DOHH2 (cell line): Measurements from ENCODE around the gene LGALS14.

Experiments
- EZH2phosphoT487 ChIP-seq: fragments of 200-600 bp; sonication (generic); IDR thresholded peaks from 2 replicates; pipeline ENCODE4 v1.6.1; 2017; ENCODE audit warnings: borderline replicate concordance, mild to moderate bottlenecking, antibody characterized with exemption, low read length, moderate library complexity, mixed read lengths
- TF ChIP-seq, protein P1 (sequence below): fragments of 200-600 bp; sonication (generic); IDR thresholded peaks from one replicate; pipeline ENCODE4 v1.5.1; 2014; ENCODE audit warnings: antibody characterized with exemption, mild to moderate bottlenecking, low read depth, low read length; ENCODE audit not compliant: poor library complexity, severe bottlenecking

DNA sequence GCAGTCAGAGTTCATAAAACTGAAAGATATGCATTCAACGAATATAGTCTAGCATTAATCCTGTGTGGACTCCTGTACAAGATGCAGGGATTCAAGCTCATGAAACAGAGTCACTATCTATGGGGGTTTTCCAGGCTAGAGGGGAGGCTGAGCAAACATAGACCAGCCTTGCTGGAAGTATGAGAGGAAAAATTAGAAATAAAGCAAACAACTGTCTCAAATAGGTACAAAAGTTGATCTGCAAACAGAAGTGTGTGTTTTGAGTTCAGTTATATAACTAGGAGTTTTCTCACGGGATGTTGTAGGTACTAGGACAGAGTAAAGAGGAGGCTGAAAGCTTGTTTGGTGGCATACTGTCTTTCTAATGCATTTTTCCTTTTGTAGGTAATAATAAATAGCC, 8.5 kb upstream of the LGALS14 start:
- TF ChIP-seq, protein P1, sequence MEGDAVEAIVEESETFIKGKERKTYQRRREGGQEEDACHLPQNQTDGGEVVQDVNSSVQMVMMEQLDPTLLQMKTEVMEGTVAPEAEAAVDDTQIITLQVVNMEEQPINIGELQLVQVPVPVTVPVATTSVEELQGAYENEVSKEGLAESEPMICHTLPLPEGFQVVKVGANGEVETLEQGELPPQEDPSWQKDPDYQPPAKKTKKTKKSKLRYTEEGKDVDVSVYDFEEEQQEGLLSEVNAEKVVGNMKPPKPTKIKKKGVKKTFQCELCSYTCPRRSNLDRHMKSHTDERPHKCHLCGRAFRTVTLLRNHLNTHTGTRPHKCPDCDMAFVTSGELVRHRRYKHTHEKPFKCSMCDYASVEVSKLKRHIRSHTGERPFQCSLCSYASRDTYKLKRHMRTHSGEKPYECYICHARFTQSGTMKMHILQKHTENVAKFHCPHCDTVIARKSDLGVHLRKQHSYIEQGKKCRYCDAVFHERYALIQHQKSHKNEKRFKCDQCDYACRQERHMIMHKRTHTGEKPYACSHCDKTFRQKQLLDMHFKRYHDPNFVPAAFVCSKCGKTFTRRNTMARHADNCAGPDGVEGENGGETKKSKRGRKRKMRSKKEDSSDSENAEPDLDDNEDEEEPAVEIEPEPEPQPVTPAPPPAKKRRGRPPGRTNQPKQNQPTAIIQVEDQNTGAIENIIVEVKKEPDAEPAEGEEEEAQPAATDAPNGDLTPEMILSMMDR, result no peak
- no peak for TF ChIP-seq EZH2phosphoT487
